Fibroblast of lung (primary cell): ENCODE results near the gene TSPAN9. TPM values are rescaled to one million over a fixed set of nuclear protein-coding genes. Genes with fewer than 3 reads are reported as not detected.

Experiments used
- DNase-seq, 2 donors: peaks; one replicate each; pipeline versions ENCODE4 v3.0.0 to v3.0.0-alpha.2; 2010; ENCODE audit warnings: low read depth in 2 of 2
- H2AFZ ChIP-seq: 2 replicates; pipeline ENCODE4 v1.5.1; 2012; ENCODE audit warnings: low read length, control low read depth, inconsistent platforms
- H3K27ac ChIP-seq: 2 replicates; pipeline ENCODE4 v1.5.1; 2011; ENCODE audit warnings: low read length, control low read depth; ENCODE audit not compliant: insufficient read depth
- H3K27me3 ChIP-seq: 2 replicates; pipeline ENCODE4 v1.5.1; 2011; ENCODE audit warnings: mild to moderate bottlenecking, low read length; ENCODE audit not compliant: control insufficient read depth, insufficient read depth
- H3K36me3 ChIP-seq: 2 replicates; pipeline ENCODE4 v1.5.1; 2011; ENCODE audit warnings: low read length; ENCODE audit not compliant: control insufficient read depth, insufficient read depth
- H3K4me1 ChIP-seq: 2 replicates; pipeline ENCODE4 v1.5.1; 2011; ENCODE audit warnings: low read length; ENCODE audit not compliant: control insufficient read depth, insufficient read depth; ENCODE audit errors: extremely low read depth
- H3K4me2 ChIP-seq: 2 replicates; pipeline ENCODE4 v1.5.1; 2011; ENCODE audit warnings: low read length, control low read depth; ENCODE audit not compliant: insufficient read depth; ENCODE audit errors: extremely low read depth
- H3K4me3 ChIP-seq, 4 experiments: fragments of 200-600 bp in 1 of 4; sonication (generic) in 1 of 4; replicated peaks in 1 of 4; 2 replicates each; pipeline ENCODE4 v1.5.1; 2011 to 2016; ENCODE audit warnings: low read length in 4 of 4, low read depth in 3 of 4, mild to moderate bottlenecking in 3 of 4, control low read depth in 2 of 4, inconsistent platforms in 1 of 4, mixed read lengths in 1 of 4; ENCODE audit not compliant: insufficient read depth in 1 of 4; ENCODE audit errors: control extremely low read depth in 1 of 4
- H3K79me2 ChIP-seq: 2 replicates; pipeline ENCODE4 v1.5.1; 2012; ENCODE audit warnings: mild to moderate bottlenecking, low read length, inconsistent platforms; ENCODE audit not compliant: control insufficient read depth, insufficient read depth
- H3K9ac ChIP-seq: 2 replicates; pipeline ENCODE4 v1.5.1; 2011; ENCODE audit warnings: mild to moderate bottlenecking, low read length, control low read depth; ENCODE audit not compliant: insufficient read depth
- H3K9me3 ChIP-seq: 2 replicates; pipeline ENCODE4 v1.5.1; 2012; ENCODE audit warnings: low read depth, low read length; ENCODE audit not compliant: control insufficient read depth, insufficient read depth
- H4K20me1 ChIP-seq: 2 replicates; pipeline ENCODE4 v1.5.1; 2011; ENCODE audit warnings: low read length; ENCODE audit not compliant: control insufficient read depth, insufficient read depth; ENCODE audit errors: extremely low read depth
- CTCF ChIP-seq, 2 donors: IDR thresholded peaks in 1 of 2; conservative IDR thresholded peaks in 1 of 2; 1 replicate in 1 of 2; 2 replicates in 1 of 2; pipeline ENCODE4 v1.5.1; 2011 to 2012; ENCODE audit warnings: low read length in 2 of 2, control low read depth in 1 of 2, inconsistent platforms in 1 of 2, low read depth in 1 of 2, mild to moderate bottlenecking in 1 of 2
- EZH2 ChIP-seq: IDR thresholded peaks from 2 replicates; pipeline ENCODE4 v1.5.1; 2012; ENCODE audit warnings: low read length, control low read depth, mild to moderate bottlenecking; ENCODE audit errors: missing control alignments
- polyA plus RNA-seq, 2 donors: library from polyadenylated mRNA; depleted of rRNA in 1 of 2; stranded (reverse) in 1 of 2; unstranded in 1 of 2; fragments of >200 nt; gene quantifications; 2 replicates each; pipeline ENCODE4 v1.2.1, GENCODE V29; 2011 to 2012; ENCODE audit warnings: missing spikeins in 1 of 2
- total RNA-seq: library from RNA; depleted of rRNA; stranded (reverse); fragments of >200 nt; gene quantifications from 2 replicates; pipeline ENCODE4 v1.2.1, GENCODE V29; 2014

Gene TSPAN9
- total and polyA plus RNA-seq, 2 donors (not counting 1 experiment from before 2014, with no cell fraction given), result 31.1 to 35.2 TPM

GRCh38 chr12:3216726-3217682 lies 139.8 kb downstream of the TSPAN9 start:
- Histone ChIP-seq H2AFZ (no peak overlapping the region), H3K27me3 (no peaks in the 10 kb centered on the region), H3K27ac (peak overlapping the region; percentile 4), H3K36me3 (no peaks in the 10 kb centered on the region), H3K9me3 (no peaks in the 10 kb centered on the region), H3K4me1 (peaks cover 15% of the 10 kb centered on the region), H3K9ac (no peak overlapping the region), H3K79me2 (no peaks in the 10 kb centered on the region), H4K20me1 (no peaks in the 10 kb centered on the region), H3K4me3 (no peak overlapping the region), H3K4me2 (no peak overlapping the region)
- no peak for TF ChIP-seq CTCF (conservative IDR thresholded peaks at IDR 0.05 in 1 of 2, IDR thresholded peaks at IDR 0.05 in 1 of 2; ENCODE audit: low read depth in 1 of 2, low read length in 2 of 2)
- no peak for TF ChIP-seq EZH2
- peak; percentile 65 to 80 for DNase-seq

GRCh38 chr12:3217683-3218079 lies 140.5 kb downstream of the TSPAN9 start:
- no peaks in the 10 kb centered on the region for H4K20me1 ChIP-seq
- DNase-seq, result no peak
- H3K4me2 ChIP-seq, result no peak overlapping the region
- H2AFZ ChIP-seq, result no peak overlapping the region
- no peaks in the 10 kb centered on the region for H3K27me3 ChIP-seq
- H3K79me2 ChIP-seq, result no peaks in the 10 kb centered on the region
- H3K4me1 ChIP-seq, result peaks cover 15% of the 10 kb centered on the region
- no peak for TF ChIP-seq EZH2
- no peak for TF ChIP-seq CTCF (conservative IDR thresholded peaks at IDR 0.05 in 1 of 2, IDR thresholded peaks at IDR 0.05 in 1 of 2; ENCODE audit: low read depth in 1 of 2, low read length in 2 of 2)
- no peak overlapping the region for H3K9ac ChIP-seq
- no peak overlapping the region for H3K4me3 ChIP-seq
- no peak overlapping the region for H3K27ac ChIP-seq
- no peaks in the 10 kb centered on the region for H3K36me3 ChIP-seq
- no peaks in the 10 kb centered on the region for H3K9me3 ChIP-seq

DNA sequence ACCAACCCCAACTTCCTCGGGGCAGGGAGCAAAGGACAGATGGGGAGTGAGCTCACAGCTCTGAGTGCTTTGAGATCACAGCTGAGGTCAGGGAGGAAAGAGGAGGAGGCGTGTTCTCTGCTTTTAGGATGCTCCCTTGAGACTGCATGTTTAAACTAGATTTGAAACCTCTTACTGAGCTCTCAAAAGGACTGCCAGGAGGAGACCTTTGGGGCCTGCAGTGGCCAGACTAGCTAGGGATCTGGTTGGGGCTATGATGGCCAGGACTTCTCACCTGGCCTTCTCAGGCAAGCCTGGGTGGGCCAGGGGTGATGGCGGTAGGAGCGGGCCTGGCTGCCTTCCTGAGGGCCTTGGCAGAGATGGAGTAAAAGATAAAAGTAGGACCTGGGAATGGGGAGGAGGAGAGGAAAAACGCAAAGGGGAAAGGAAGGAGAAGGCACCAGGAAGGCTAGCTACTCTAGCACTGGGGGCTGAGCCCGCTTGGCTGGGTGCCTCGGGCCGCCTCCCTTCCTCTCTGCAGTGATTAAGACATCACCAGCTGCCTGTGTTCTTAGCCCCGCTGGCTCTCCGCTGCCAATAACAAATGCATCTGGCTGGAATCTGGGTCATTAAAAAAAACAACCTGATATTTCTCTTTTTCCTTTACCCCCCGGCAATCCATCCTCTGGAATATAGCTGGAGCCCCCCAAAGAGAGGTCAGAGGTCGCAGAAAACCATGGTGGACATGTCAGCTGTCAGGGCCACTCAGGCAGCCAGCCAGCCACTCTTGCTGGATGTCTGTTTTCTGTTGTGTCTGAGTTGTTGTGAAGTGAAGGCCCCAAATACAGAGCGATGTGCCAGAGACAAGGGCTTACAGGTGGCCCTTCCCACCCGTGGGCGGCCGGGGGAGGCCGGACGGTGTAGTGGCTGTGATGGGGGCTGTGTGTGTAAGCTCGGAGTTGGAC lies 141.3 kb downstream of the TSPAN9 start:
- H4K20me1 ChIP-seq, result no peaks in the 10 kb centered on the region
- no peak overlapping the region for H2AFZ ChIP-seq
- H3K36me3 ChIP-seq, result no peaks in the 10 kb centered on the region
- peak overlapping the region; percentile 74 for H3K27ac ChIP-seq
- H3K27me3 ChIP-seq, result no peaks in the 10 kb centered on the region
- H3K79me2 ChIP-seq, result no peaks in the 10 kb centered on the region
- no peaks in the 10 kb centered on the region for H3K9me3 ChIP-seq
- TF ChIP-seq EZH2 (no peak), CTCF (conservative IDR thresholded peaks at IDR 0.05 in 1 of 2, IDR thresholded peaks at IDR 0.05 in 1 of 2; ENCODE audit: low read depth in 1 of 2, low read length in 2 of 2) (no peak)
- peak overlapping the region; percentile 48 for H3K4me2 ChIP-seq
- no peak overlapping the region for H3K4me3 ChIP-seq
- H3K4me1 ChIP-seq, result peaks cover 15% of the 10 kb centered on the region
- DNase-seq, result peak; percentile 76 to 79
- H3K9ac ChIP-seq, result no peak overlapping the region
